Mammary epithelial cell (primary cell): Measurements from ENCODE around the gene PPT2.
A peak's percentile ranks its signal among the peaks of the same experiment; 100 is the strongest.

Source experiments
- EZH2 ChIP-seq: IDR thresholded peaks from 2 replicates; pipeline ENCODE4 v1.6.1; 2012; ENCODE audit warnings: low read length, inconsistent platforms, borderline replicate concordance
- TF ChIP-seq, protein P1 (sequence below), 2 donors: IDR thresholded peaks in 1 of 2; conservative IDR thresholded peaks in 1 of 2; 2 replicates each; pipeline ENCODE4 v1.5.1; 2011 to 2012; ENCODE audit warnings: inconsistent platforms in 2 of 2, low read length in 2 of 2, mild to moderate bottlenecking in 2 of 2, control low read depth in 1 of 2, low read depth in 1 of 2; ENCODE audit not compliant: insufficient read depth in 1 of 2; ENCODE audit errors: extremely low read depth in 1 of 2

DNA sequence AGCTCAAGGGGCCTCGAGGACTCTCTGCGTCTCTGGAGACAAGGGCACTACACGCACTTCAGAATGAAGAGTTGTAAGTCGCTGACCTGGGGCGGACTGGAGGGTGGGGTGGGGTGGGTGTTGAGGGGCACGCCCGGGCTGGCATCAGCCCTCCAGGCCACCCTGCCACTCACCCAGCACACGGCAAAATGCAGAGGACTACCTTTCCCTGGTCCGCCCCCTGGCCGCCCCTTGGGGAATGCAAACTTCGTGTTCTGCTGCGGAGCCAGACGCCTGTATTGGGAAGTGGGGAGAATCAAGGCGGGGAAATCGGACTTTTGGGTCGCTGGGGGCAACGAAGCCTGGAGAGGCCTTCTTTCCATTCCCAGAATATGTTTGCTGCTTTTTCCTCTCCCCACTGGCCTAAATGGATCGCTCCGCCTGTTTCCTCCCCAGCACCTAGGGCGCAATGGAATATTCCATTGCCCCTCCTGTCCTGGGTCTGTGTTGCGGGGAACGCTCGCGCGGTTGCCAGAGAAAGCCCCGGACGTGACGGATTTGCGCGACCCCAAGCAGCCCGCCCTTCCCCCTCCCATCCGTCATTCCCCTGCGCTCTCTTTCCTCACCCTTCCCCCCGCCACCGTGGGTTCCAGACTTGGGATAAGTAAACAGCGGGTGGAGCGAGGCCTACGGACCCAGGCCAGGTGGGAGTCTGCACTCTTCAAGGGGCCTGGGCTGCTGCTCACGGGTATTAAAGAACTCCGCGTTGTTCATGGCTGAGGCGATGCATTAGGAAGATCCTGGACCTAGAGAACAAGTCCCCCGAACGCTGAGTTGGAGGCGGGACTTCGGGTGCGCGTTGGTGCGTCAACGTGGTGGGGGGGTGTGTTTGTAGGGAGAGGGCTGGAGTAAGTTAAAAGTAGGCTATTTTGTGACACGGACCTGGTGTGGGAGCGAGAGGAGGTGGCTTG lies at the start of gene PPT2:
- TF ChIP-seq, protein P1, sequence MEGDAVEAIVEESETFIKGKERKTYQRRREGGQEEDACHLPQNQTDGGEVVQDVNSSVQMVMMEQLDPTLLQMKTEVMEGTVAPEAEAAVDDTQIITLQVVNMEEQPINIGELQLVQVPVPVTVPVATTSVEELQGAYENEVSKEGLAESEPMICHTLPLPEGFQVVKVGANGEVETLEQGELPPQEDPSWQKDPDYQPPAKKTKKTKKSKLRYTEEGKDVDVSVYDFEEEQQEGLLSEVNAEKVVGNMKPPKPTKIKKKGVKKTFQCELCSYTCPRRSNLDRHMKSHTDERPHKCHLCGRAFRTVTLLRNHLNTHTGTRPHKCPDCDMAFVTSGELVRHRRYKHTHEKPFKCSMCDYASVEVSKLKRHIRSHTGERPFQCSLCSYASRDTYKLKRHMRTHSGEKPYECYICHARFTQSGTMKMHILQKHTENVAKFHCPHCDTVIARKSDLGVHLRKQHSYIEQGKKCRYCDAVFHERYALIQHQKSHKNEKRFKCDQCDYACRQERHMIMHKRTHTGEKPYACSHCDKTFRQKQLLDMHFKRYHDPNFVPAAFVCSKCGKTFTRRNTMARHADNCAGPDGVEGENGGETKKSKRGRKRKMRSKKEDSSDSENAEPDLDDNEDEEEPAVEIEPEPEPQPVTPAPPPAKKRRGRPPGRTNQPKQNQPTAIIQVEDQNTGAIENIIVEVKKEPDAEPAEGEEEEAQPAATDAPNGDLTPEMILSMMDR (conservative IDR thresholded peaks at IDR 0.05 in 1 of 2, IDR thresholded peaks at IDR 0.05 in 1 of 2; ENCODE audit: extremely low read depth in 1 of 2, insufficient read depth in 1 of 2, low read depth in 1 of 2, low read length in 2 of 2) = peak in 1 of 2 donors; percentile 38
- no peak for TF ChIP-seq EZH2
